Fibroblast of villous mesenchyme (primary cell): ENCODE data around the gene DDIT4. TPM values are rescaled to one million over a fixed set of nuclear protein-coding genes. Genes with fewer than 3 reads are reported as not detected.
"Not testable (repeated sequence)": the region's sequence is repeated elsewhere in the genome, so short reads cannot be mapped to it uniquely, and the experiment has no call there.

ENCODE experiments used
- DNase-seq: peaks from one replicate; pipeline ENCODE4 v3.0.0-alpha.2; 2010; ENCODE audit warnings: low read depth
- H3K4me3 ChIP-seq: 2 replicates; pipeline ENCODE4 v1.5.1; 2011; ENCODE audit warnings: low read depth, mild to moderate bottlenecking, low read length
- CTCF ChIP-seq: IDR thresholded peaks from 2 replicates; pipeline ENCODE4 v1.5.1; 2012; ENCODE audit warnings: low read depth, mild to moderate bottlenecking, low read length; ENCODE audit not compliant: insufficient read depth
- total RNA-seq: library from RNA; depleted of rRNA; stranded (reverse); fragments of >200 nt; gene quantifications from 2 replicates; pipeline ENCODE4 v1.2.3, GENCODE V29; 2012

Gene DDIT4
- total RNA-seq, 1 donor = 88.5 TPM

GRCh38 chr10:72303424-72304128, 29.9 kb downstream of the DDIT4 start:
- no peak for TF ChIP-seq CTCF
- DNase-seq = no peak
- H3K4me3 ChIP-seq = no peak overlapping the region

GRCh38 chr10:72306215-72306760, 32.6 kb downstream of the DDIT4 start:
- no peak for TF ChIP-seq CTCF
- DNase-seq = no peak
- H3K4me3 ChIP-seq = no peak overlapping the region

- DNase-seq, H3K4me3 ChIP-seq: not testable (repeated sequence)
Measured at GRCh38 chr10:72307711-72308110, 34.0 kb downstream of the DDIT4 start.

GRCh38 chr10:72308320-72308987, 34.7 kb downstream of the DDIT4 start:
- H3K4me3 ChIP-seq = no peak overlapping the region
- peak; percentile 97 for DNase-seq
- no peak for TF ChIP-seq CTCF

- H3K4me3 ChIP-seq = no peak overlapping the region
- DNase-seq = peak; percentile 80
- no peak for TF ChIP-seq CTCF
Measured at GRCh38 chr10:72309290-72310240, 35.8 kb downstream of the DDIT4 start.

- H3K4me3 ChIP-seq = no peak overlapping the region
- peak; percentile 70 for DNase-seq
- TF ChIP-seq CTCF = no peak
Measured at GRCh38 chr10:72310241-72310633, 36.5 kb downstream of the DDIT4 start.
